HG02884 (cell line): ENCODE results near the gene OPCML.

Experiments
- ATAC-seq: cut with Tn5 transposase; IDR thresholded peaks from one replicate; pipeline ENCODE4 v1.9.1; 2021; ENCODE audit warnings: mild to moderate bottlenecking, moderate library complexity; ENCODE audit not compliant: unreplicated experiment

OPCML gene

GRCh38 chr11:132655187-132655855 is 877.0 kb downstream of the OPCML start:
- no peak for ATAC-seq

GRCh38 chr11:132653237-132653636 is 879.1 kb downstream of the OPCML start:
- no peak for ATAC-seq

- ATAC-seq, result no peak
Measured at GRCh38 chr11:132650969-132651720, 881.2 kb downstream of the OPCML start.

GRCh38 chr11:132649277-132649676 is 883.0 kb downstream of the OPCML start:
- no peak for ATAC-seq

DNA sequence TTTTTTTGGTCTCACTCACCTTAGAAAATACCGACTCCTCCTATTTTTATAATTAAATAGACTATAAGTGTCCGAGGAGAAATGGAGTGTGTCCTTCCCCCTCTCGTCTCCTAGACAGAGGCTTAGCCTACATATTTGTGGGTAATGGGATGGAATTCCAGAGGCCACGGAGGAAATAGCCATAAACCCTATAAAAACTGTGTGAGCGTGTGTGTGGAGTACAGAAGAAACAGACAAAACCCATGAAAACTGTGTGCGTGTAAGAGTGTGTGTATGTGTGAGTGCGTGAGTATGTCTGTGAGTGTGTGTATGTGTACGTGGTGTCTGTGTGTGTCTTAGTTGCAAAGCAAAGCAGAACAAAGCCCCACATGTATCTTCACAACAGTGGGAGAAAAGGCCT is 883.5 kb downstream of the OPCML start:
- no peak for ATAC-seq

DNA sequence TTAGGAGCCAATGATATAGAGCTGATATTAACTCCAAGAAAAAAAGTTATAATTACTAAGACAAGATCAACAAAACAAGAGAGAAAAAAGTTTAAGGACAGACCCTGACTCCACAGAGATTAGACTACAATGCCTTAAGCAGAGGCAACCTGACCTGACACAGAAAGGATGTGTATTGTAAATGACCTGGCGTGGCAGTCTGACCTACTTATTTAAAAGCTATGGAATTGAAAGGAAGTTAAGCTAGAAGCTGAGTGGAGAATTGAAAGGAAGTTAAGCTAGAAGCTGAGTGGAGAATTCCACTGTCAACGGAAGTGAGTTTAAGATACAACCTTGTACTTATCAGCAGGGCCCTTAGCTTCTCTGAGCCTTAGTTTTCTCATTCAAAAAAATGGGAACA is 885.4 kb downstream of the OPCML start:
- no peak for ATAC-seq

GRCh38 chr11:132644520-132645239 is 887.6 kb downstream of the OPCML start:
- ATAC-seq, result no peak

DNA sequence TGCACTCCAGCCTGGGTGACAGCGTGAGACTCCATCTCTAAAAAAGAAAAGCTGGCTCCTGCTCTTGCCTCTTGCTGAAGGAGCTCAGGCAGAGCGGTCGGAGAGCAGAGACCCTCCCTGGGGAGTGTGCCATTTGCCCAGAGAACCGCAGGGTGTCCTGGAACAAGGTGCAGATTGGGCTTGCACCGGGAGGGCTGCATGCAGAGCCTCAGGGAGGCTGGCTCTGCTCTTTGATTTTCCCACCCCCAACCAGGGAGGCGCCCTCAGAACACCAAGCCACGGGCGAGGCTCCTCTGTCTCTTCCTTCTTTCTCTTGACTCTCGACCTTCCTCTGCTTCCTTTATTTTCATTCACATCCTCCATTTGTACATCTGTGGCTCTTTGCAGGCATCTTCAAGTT is 889.1 kb downstream of the OPCML start:
- ATAC-seq, result no peak

DNA sequence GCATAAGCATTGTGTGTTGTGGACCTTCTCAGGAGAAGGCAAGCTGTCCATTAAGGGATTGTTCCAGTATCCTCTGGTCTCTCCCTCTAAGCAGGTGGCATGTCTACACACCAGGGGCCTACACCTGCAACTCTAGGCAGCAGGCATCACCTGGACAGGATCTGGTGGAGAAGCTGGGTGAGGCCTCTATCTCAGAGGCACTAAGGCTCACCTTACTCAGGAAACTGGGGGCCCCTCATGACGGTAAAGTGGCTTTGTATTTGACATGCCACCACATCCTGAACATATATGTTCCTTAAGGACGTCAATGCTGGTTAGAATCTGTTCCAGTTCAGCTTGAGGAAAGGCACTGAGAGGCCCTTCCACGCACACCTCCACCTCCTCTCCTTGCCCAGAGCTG is 891.3 kb downstream of the OPCML start:
- no peak for ATAC-seq

GRCh38 chr11:132639986-132640385 is 892.3 kb downstream of the OPCML start:
- ATAC-seq, result no peak

DNA sequence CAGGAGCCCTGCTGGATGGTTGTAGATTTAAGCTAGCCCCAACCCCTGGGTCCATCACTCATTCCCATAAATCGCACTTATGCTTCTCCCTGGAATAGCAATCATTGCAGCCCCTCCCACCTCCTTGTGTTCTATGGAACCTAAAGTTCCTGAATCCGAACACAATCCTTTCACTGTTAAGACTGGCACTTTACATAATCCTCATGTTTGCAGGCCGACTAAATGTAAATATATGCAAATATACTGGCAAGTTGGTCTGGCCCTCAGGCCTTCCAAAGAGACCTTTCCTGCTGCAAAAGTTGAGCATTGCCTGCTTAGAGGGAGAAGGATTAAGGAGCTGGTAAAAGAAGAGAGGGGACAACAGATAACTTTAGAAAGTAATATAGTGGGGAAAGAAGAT is 892.9 kb downstream of the OPCML start:
- no peak for ATAC-seq

DNA sequence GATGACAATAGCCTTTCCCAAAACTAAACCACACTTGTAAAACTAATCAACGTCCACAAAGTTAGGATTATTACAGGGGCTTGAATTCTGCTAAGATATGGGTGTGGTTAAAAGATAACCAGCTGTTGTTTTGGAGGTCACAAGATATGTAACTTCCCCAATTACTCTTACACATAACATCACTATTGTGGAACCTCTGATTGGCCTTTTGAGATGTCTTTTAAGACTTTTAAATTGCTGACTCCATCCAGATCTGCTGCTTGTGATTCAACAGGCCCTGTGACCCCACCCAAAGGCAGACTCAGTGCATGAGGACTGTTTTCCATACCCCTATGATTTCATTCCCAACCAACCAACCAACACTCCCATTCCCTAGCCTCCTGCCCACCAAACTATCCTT is 893.9 kb downstream of the OPCML start:
- ATAC-seq, result no peak

DNA sequence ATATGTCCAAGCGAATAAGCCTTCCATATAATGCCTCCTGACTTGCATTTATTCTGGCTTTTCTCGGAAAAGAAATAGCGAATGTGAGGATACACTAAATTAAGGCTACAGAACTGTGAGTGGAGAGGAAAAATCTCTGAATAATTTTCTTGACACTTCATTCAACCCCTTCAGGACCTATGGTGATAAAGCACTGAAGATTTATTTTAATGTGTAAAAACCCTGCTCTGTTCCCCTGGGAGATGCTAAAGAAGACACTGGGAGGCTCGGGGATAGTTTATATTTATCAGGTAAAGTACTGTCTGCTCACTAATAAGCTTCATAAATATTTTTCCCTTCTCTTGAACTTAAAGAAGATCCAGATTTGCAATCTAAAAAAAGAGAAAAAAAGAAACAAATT is 895.8 kb downstream of the OPCML start:
- no peak for ATAC-seq

DNA sequence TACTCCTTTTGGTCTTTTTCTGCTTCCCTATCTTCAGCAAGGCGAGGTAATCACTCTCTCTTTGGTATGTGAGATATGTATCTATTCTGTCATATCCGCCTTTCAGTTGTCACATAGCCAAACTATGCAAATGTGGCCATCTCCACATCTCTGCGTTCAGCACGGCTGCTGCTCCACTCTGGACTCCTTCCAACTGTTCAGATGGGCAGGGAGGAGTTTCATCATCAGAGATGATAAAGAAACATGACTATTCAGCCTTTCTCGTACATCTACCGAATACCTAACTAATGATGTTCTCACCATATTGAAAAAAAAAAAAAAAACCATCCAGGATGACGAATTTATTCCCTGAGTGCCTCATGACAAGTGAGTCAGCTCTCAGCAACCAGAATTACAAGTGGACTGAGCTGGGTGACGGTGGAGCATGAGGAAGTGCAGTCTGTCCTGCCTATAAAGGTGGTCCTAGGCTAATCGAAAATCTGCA is 899.6 kb downstream of the OPCML start:
- ATAC-seq, result no peak

DNA sequence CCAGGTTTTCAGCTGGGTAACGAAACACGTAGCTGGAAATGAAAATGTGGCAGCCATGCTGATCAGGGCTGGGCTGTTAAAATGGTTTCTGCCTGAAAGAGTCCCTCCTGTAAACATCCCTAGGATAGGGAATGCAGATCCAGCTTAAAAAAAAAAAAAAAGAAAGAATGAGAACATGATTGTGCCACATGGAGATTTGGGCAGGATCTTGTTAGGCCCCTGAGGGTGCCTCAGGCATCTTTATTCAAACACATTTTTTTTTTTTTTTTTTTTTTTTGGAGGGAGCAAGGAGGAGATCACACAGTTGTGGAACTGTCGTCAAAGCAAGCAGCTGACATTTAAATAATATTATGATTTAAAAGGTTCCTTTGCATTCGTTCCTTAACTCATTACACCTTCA is 900.3 kb downstream of the OPCML start:
- no peak for ATAC-seq

GRCh38 chr11:132627981-132628380 is 904.3 kb downstream of the OPCML start:
- ATAC-seq, result no peak

DNA sequence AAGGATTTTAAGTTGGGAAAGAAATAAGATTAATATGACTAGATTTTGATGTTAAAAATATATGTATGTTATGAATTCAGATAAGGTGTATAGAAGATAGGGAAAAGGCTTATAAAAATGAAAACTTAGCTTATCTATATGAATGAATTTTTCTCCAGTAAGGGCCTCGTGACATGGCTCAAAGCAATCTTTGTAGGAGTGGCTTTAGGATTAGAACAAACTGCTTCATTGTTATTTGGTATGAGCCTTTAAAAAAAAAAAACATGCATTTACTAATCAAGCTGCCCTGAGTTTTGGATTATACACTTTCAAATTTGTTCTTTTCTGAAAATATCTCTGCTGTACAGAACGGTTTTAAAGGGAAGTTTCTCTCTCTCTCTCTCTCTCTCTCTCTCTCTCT is 905.9 kb downstream of the OPCML start:
- ATAC-seq, result no peak

- no peak for ATAC-seq
Measured at GRCh38 chr11:132623511-132623910, 908.8 kb downstream of the OPCML start.

GRCh38 chr11:132621976-132622580 is 910.2 kb downstream of the OPCML start:
- ATAC-seq, result no peak

DNA sequence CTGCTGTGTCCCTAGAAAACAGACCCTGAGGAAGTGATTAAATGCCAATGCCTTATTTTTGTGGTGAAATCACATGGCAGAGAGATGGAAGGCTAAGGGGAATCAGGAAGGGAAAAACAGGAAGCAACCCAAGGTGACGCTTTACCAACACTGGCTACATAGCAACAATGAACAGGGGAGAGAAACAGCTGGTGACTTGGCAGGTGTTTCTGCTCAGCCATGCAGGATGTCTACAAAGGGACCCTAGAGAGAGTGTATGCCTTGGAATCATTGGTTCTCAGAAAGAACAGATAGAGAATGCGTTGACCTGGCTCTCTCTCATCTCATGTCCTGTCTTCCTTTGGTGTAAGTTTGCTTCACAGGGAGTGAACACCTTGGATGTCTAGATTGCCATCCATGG is 911.9 kb downstream of the OPCML start:
- ATAC-seq, result no peak

- ATAC-seq, result no peak
Measured at GRCh38 chr11:132610791-132611190, 921.5 kb downstream of the OPCML start.
